ENCODE measurements around the gene GOLGA6L10.
"Not testable (repeated sequence)": the region's sequence is repeated elsewhere in the genome, so short reads cannot be mapped to it uniquely, and the experiment has no call there.

Gene GOLGA6L10

DNA sequence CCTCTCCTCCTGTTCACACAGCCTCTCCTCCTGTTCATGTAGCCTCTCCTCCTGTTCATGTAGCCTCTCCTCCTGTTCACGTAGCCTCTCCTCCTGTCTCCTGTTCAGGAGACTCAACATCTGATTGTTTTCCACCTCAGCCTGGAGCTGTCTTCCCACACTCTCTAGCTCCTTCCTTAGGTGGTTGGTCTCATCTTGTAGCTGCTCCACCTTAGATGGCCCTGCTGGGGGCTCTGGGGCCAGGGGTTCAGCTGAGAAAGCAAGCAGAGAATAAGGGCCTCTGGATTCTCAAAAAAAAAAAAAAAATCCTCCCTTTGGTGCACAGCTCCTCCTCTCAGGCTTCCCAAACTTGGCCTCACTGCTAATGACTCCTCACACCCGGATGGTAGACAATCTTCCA, 4.1 kb downstream of the GOLGA6L10 start:
- not testable (repeated sequence) for H3K4me3 ChIP-seq (ENCODE audit: low read depth, low read length); DNase-seq (ENCODE audit: low read depth)

GRCh38 chr15:82344421-82344820, 4.9 kb downstream of the GOLGA6L10 start:
- not testable (repeated sequence) for DNase-seq (ENCODE audit: low read depth); H3K4me3 ChIP-seq (ENCODE audit: low read depth, low read length)

- not testable (repeated sequence) for DNase-seq (ENCODE audit: low read depth); H3K4me3 ChIP-seq (ENCODE audit: low read depth, low read length)
Observed at GRCh38 chr15:82343851-82344250, 5.4 kb downstream of the GOLGA6L10 start.

DNA sequence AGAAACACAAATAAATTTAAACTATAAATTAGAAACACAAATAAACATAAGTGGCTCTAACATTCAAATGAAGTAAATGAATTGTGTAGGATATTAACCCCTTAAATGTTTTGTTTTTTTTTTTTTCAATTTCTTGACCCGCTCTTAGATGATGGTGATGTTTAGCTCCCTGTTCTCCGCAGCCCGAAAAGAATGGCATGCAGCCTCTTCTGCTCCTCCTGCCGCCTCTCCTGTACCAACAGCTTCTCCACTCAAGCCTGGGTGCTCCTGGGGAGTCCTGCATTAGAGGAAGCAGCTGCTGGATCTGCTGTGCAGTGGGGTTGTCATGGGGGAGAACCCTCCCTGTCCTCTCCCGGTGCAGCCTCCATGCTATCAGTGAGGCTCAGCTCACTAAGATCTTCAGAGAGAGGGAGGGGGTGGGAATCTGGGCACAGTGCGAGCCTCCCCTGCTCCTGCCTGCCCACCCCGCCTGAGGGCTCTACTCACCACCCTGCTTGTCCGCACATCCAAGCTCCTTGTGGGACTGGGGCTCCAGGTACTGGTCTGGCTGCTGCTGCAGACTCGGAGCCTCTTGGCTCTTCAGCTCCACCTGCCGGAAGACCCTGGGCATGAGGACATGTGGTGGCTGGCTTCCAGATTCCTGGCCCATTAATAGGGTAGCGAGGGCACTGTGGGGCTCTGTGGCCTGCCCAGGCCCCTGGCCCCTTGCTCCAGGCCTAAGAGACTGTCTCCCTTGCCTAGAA, 6.5 kb downstream of the GOLGA6L10 start:
- not testable (repeated sequence) for H3K4me3 ChIP-seq (ENCODE audit: low read depth, low read length); DNase-seq (ENCODE audit: low read depth)

GRCh38 chr15:82338573-82338972, 10.7 kb downstream of the GOLGA6L10 start:
- not testable (repeated sequence) for DNase-seq (ENCODE audit: low read depth); H3K4me3 ChIP-seq (ENCODE audit: low read depth, low read length)

DNA sequence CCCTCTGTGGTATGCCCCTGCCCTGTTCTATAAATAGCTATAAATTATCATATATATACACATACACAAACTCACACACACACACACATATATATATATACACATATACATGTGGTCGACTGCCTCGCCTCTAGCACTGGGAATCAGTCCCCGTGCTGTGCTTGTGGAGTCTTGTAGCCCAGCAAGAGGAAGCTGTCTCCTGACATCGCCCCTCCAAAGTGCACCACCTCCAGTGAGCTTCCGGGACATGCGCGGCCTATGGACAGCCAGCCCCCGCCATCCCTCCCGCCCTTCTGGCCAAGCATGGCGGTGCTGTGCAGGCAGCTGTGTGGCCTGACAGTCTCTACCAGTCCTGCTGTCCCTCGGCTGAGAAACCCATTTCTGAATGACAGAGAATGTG, 11.2 kb downstream of the GOLGA6L10 start:
- DNase-seq (ENCODE audit: low read depth); H3K4me3 ChIP-seq (ENCODE audit: low read depth, low read length): not testable (repeated sequence)

- DNase-seq (ENCODE audit: low read depth); H3K4me3 ChIP-seq (ENCODE audit: low read depth, low read length): not testable (repeated sequence)
Observed at GRCh38 chr15:82337051-82337450, 12.2 kb downstream of the GOLGA6L10 start.

GRCh38 chr15:82336180-82336647, 13.1 kb downstream of the GOLGA6L10 start:
- DNase-seq (ENCODE audit: low read depth) = peak; percentile 33

DNA sequence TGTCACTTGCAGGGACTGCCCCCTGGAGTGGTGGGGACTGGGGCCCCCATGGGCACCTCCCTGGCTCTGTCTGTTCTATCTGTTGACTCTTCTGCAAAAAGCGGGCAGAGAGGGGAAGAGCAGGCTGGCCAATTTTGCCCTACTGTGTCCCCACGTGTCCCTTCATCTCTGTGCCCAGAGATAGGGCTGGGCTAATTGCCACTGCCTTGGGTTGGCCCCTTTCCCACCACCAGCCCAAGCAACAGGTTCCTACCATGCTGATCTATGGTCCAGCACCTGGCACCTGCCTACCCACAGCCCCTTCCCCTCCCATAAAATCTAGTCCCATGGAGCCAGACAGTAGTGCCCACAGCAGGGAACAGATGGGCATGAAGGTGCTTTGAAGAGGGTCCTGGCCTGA, 14.3 kb downstream of the GOLGA6L10 start:
- not testable (repeated sequence) for H3K4me3 ChIP-seq (ENCODE audit: low read depth, low read length); DNase-seq (ENCODE audit: low read depth)

More at GRCh38 chr15:82336180-82336647, 13.1 kb downstream of the GOLGA6L10 start:
- not testable (repeated sequence) for H3K4me3 ChIP-seq (ENCODE audit: low read depth, low read length)

- not testable (repeated sequence) for H3K4me3 ChIP-seq (ENCODE audit: low read depth, low read length); DNase-seq (ENCODE audit: low read depth)
Observed at GRCh38 chr15:82334554-82334932, 14.7 kb downstream of the GOLGA6L10 start.

DNA sequence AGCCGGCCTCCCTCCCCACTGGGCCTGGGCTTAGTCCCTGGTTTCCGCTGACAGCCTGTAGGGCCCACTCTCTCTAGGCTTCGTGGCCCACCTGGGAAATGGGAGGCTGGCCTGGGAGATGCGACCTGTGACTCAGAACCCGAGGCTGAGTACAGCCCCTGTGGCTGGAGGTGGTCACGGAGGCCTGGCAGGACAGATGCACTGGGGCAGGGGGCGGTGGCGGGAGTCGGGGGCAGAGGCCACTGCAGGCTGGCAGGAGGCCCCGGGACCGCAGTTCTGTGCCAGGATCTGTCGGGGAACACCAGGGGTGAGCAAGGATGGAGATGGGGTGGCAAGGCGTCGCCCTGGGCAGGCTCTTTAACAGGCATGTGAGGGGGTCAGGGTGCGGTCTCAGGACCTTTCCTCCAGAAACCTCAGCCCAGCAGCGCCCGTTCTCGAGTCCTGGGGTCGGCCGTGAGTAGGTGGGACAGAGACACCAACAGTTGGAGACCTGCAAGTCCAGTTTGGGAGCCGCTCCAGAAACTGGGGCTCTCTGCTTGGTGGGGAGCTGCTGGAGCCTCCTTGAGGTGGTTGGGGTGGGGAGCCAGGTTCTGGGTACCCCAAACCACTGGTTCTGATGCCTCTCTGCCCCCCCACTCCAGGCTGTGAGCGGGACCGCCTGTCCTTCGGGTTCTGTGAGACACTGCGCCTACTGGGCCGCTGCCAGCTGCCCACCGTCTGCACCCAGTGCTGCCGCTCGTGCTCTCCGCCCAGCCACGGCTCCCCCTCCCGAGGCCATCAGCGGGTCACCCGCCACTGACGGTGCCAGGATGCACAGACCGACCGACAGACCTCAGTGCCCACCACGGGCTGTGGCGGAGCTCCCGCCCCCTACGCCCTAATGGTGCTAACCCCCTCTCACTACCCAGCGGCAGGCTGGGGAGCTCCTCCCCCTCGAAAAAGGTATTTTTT, 15.4 kb downstream of the GOLGA6L10 start:
- not testable (repeated sequence) for DNase-seq (ENCODE audit: low read depth); H3K4me3 ChIP-seq (ENCODE audit: low read depth, low read length)

GRCh38 chr15:82332711-82333602, 16.3 kb downstream of the GOLGA6L10 start:
- not testable (repeated sequence) for DNase-seq (ENCODE audit: low read depth); H3K4me3 ChIP-seq (ENCODE audit: low read depth, low read length)

- not testable (repeated sequence) for H3K4me3 ChIP-seq (ENCODE audit: low read depth, low read length); DNase-seq (ENCODE audit: low read depth)
Observed at GRCh38 chr15:82331576-82332304, 17.5 kb downstream of the GOLGA6L10 start.

- H3K4me3 ChIP-seq (ENCODE audit: low read depth, low read length); DNase-seq (ENCODE audit: low read depth): not testable (repeated sequence)
Observed at GRCh38 chr15:82330921-82331320, 18.4 kb downstream of the GOLGA6L10 start.

DNA sequence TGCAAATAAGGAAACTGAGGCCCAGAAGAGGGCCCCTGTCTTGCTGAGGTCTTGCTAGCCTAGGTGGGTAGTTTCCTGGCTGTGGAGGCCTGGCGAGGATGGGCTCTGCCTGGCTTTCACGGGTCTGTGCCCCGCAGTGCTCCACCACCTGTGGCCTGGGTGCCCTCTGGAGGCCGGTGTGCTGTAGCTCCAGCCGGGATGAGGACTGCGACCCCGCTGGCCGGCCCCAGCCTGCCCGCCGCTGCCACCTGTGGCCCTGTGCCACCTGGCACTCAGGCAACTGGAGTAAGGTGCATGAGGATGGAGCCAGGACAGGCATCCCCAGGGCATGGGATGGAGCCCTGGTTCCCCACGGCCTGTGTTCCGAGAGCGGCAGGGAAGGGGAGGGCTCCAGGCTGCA, 20.2 kb downstream of the GOLGA6L10 start:
- not testable (repeated sequence) for H3K4me3 ChIP-seq (ENCODE audit: low read depth, low read length); DNase-seq (ENCODE audit: low read depth)

DNA sequence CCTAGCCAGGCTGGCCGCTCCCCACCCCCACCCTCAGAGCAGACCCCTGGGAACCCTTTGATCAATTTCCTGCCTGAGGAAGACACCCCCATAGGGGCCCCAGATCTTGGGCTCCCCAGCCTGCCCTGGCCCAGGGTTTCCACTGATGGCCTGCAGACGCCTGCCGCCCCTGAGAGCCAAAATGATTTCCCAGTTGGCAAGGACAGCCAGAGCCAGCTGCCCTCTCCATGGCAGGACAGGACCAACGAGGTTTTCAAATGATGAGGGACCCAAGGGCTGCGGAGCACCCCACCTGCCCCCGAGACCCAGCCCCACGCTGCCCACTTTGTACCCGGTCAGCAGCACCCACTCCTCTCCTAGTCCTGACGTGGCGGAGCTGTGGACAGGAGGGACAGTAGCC, 21.9 kb downstream of the GOLGA6L10 start:
- not testable (repeated sequence) for DNase-seq (ENCODE audit: low read depth); H3K4me3 ChIP-seq (ENCODE audit: low read depth, low read length)

GRCh38 chr15:82326896-82327295, 22.4 kb downstream of the GOLGA6L10 start:
- not testable (repeated sequence) for DNase-seq (ENCODE audit: low read depth)

DNA sequence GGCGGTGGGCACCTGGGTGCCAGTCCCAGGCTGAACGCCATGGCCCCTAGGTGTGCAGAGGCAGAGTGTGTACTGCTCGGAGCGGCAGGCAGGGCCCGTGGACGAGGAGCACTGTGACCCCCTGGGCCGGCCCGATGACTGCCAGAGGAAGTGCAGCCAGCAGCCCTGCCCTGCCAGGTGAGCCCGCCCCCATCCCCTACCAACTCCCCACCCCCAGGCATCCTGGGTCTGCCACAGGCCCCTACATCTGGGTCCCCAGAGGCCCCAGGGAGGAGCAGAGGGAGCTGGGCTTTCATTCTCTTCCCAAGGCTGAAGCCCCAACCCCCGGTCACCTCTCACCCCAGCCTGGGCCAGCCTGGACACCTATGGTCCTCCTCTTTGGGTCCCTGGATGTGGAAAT, 23.6 kb downstream of the GOLGA6L10 start:
- H3K4me3 ChIP-seq (ENCODE audit: low read depth, low read length); DNase-seq (ENCODE audit: low read depth): not testable (repeated sequence)

More at GRCh38 chr15:82326896-82327295, 22.4 kb downstream of the GOLGA6L10 start:
- H3K4me3 ChIP-seq (ENCODE audit: low read depth, low read length) = not testable (repeated sequence)
